ENCODE data around the gene ACIN1. TPM values are rescaled to one million over a fixed set of nuclear protein-coding genes. Genes with fewer than 3 reads are reported as not detected.
A peak's percentile ranks its signal among the peaks of the same experiment; 100 is the strongest.

The ACIN1 gene
- polyA plus RNA-seq, 1 donor: 144 TPM

DNA sequence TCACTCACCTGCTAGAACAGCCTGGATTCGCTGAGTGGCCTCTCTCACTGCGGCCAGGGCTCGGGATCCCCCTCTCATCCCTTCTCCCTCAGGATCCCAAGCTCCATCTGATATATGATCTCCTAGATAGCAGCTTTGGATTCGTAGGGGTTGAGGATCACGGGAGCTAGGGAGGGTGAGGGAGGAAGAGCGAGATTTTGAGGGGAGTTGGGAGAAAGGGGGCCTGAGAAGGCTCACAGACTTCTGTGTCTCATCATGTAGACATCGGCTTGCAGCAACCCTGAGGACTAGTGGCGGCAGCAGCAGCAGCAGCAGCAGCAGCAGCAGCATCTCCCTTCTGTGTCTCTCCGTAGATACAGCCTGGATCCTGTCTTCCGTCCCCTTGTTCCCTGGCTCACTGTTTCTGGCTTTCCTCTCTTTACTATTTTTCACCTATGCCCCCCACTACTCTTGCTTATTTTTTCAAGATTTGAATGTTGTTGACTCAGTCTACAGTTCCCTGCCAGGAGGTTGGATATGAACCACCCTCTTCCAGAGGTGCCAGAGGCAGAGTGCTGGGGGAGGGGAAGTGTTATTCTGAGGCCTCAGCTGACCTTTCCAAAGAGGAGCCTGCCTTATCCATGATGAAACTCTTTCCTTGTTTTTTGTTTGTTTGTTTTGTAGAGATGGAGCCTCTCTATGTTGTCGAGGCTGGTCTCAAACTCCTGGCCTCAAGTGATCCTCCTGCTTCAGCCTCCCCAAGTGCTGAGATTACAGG lies 9.8 kb upstream of the ACIN1 start, which contains the start of gene CIROP:
Gene CIROP, minus strand, starts transcription at position 399 of the 757 bp plus-strand sequence. Its CDS starts 69 bp downstream, at position 330.
- no peak for DNase-seq (ENCODE audit: low read depth)

DNA sequence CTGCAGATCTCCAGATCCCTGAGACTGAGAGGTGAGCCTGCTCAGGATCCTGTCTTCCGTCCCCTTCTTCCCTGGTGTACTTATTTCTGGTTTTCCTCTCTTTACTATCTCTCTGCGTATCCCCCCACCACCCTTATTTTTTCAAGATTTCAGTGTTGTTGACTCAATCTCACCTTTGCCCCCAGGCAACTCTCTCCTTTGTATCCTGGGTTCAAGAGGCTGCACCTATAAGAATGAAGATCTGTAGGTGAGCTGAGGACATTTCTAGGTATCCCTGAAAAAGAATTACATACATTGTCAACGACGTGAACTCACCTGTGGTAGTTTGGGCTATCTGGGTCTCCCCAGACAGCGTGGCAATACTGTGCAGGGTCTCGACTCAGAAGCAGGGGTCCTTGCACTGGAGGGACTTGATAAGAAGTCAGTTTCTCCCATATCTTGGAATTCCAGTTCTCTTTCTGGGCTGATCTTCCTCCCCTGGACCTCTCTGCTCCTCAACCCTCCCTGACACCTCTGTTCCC lies 9.2 kb upstream of the ACIN1 start:
- DNase-seq (ENCODE audit: low read depth): no peak

DNA sequence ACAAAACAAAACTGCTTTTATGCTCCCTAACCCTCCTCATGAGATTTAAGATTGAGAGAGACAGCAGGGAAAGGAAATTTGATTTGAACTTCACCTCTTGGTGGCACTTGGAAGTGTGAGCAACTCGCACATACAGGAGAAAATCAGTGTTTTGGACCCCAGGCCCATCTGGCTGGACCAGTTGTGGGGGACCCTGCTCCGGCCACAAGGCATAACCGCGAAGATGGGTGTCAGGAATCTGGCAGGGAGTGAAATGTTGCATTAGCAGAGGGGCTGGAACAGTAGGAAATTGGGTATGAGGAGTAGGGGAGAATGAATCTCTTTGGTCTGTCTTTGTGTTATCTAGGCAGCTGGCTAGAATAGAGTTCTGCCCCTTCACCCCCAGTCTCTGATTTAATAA lies 8.6 kb upstream of the ACIN1 start:
- no peak for DNase-seq (ENCODE audit: low read depth)

DNA sequence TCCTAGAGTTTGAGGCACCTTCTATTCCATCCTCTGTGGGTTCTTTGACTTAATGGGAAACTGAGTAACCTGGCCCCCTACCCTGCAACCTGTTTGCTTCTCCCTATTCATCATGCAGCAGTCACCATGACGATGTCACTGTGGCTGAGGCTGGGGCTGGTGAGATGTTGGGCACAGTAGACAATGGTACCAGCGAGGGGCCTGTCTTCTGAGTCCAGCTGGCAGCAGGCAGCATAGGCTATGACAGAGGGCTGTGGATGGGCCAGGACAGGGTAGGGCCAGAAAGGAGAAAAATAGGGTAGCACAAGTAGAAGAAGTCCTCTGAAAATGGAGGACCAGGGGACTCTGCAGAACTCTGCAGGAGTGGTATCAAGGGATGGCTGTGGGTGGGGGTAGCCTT lies 7.9 kb upstream of the ACIN1 start:
- DNase-seq (ENCODE audit: low read depth): no peak

DNA sequence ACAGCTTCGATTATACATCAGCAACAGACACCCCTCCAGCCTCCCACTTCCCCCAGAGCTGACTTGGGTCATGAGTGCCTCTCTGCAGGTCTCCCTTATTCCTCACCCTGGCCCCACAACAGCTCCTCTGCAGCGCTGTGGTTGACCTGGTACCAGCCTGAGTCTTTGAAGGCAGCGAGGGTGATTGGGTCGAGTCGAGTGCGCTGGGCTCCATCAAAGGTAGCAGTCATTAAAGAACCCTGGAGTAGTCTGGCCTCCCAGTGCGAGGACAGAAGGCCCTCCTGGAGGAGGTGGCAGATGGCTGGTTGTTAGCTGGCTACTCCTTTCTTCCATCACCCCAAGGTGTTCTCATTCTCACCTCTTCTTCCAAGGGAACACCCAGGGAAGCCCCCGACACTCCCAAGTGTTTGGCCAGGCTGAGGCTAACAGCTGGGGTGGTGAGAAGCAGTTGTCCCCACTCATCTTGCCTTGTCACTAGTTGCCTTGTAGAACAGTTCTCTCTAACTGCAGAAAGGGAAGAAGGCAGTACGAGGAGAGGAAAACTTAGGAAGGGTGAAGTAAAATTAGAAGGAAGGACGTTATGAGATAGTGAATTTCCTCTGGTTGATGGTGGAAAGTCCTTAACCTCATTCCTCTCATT lies 7.2 kb upstream of the ACIN1 start:
- DNase-seq (ENCODE audit: low read depth): no peak

DNA sequence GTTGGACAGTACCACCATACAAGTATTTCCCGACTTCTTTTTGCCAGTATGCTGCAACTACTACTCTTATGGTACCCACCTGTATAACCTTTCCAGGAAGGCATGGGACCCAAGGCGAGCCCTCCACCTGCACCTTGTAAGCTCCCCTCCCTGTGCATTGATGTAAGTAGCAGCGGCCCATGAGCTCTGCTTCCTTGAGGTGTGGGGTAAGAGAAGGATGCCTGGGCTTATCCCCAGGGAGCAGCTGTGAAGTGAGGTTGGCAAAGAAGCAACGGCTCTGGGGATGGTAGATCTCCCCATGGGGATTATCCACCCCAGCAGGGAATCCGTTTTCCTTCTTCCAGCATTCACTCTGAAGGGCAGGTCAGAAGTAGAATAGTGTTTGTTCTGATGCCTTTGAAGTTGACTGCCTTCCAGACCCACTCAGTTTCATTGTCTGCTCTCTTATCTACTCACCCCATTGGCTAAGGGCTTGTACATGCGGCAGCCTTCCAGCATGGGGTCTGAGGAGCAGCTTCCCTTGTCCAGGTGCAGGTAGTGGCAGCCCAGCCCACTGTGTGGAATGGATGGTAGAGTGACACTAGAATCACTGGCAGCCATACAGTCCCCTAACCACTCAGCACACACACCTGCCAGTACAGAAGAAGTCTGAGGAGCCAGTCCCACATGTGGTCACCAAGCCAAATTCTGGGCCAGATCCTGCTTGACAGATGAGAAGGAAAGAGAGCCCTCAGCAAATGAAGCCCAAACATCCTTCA lies 6.5 kb upstream of the ACIN1 start:
- no peak for DNase-seq (ENCODE audit: low read depth)

DNA sequence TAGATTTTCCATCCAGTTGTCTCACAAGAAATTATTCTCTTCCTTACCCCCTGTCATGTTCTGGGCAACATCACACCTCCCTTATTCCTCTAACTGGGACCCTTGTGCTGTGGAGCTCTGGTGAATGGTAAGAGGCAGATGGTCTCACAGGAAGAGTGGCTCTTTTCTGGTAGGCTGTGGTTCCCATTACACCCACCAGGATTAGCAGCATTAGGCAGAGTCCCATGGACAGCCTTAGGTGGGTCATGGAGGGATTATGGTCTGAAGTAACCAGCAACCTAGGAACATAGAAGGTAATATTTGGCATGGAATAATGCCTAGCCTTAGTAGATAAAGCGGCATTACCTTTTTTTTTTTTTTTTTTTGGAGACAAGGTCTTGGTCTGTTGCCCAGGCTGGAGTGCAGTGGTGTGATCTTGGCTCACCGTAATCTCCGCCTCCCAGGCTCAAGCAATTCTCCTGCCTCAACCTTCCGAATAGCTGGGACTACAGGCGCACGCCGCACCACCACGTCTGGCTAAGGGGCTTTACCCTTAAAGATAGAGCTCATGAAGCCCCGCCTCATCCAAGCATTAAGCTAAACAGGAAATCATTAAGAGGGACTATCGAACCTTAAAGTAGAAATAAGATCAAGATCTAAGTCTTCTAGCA lies 4.4 kb upstream of the ACIN1 start:
- DNase-seq (ENCODE audit: low read depth): no peak

DNA sequence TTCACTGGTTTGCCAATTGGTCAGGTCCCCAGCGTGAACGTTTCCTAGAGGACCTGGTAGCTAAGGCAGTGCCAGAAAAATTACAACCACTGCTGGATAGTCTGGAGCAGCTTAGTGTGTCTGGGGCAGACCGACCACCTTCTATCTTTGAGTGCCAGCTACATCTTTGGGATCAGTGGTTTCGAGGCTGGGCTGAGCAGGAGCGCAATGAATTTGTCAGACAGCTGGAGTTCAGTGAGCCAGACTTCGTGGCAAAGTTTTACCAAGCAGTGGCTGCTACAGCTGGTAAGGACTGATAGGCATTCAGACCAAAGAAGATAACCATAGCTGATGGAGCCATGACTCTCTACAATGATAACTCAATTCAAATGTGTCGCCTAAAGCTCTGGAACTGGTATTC lies 2.9 kb upstream of the ACIN1 start:
- no peak for DNase-seq (ENCODE audit: low read depth)

DNA sequence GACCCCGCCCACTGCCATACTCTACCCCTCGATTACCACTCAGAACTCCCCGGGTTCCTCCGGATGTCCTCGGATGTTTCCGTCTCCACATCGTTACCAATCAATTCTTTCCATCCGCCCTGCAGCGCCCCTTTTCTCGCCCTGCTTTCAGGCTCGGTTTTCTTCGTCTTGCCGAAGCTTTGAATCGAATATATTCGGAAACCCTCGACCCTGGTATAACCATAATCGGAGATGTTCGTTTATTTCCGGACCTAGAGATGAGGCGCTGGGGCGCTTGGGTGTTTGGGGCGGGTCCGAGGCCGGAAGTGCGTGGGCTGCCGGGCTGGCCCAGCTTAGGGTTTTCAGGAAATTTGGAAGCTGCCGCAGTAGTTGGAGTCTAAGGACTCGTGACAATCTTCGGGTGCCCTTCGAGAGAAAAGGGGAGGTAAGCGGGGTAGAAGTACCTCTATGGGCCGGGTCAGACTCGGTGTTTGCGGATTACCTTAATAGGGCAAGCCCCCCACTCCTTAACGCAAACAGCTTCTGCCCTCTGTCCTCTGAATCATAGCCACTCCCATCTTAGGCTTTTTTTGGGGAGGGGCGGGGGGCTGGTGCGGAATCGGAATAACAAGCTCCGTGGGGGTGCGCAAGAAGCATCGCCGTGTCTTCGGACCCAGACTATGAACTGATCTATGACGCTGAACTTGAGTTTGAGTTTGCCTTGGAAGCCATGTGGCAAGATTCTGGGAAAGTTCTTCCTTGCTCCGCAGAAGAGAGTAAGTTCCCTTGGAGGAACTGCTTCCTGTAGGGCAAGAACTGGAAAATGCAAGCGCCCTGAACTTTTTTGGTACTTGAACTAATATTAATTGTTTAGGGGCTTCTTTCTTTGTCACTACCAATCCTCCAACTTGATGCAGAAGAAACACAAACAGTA lies 516 bp upstream of the ACIN1 start, which contains the start of gene C14orf119:
Gene C14orf119, plus strand, starts transcription at position 310 of the 913 bp plus-strand sequence. CDS start 2,154 bp downstream, outside the sequence.
- DNase-seq (ENCODE audit: low read depth): peak; percentile 100

DNA sequence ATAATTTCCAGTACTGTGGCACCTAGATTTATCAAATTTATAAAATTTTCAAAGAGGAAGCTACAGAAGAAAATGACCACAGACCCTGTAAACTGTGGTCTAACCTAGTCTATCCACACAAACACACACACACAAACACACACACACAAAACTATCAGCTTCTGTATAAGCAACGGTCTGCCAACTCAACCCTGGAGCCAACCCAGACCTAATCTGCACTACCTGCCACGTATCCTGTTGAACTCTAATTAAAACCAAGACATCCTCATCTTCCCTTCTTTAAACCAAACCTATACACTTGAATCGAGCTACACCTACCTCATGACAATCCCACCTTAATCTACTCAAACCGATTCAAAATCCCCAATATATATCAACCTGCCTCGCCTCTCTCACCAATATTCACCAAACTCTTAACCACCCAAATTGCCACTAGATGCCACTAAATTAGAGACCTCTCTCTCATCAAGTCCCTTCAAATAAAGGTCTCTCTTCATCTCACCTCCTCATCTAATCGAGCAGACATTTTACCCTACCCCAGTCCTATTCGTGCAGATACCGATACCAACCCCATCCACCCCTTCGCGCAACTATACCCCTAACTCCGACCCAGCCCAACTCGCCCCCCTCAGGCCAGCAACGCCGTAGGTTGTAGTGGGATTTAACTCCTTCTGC lies 808 bp downstream of the ACIN1 start:
- DNase-seq (ENCODE audit: low read depth): no peak

DNA sequence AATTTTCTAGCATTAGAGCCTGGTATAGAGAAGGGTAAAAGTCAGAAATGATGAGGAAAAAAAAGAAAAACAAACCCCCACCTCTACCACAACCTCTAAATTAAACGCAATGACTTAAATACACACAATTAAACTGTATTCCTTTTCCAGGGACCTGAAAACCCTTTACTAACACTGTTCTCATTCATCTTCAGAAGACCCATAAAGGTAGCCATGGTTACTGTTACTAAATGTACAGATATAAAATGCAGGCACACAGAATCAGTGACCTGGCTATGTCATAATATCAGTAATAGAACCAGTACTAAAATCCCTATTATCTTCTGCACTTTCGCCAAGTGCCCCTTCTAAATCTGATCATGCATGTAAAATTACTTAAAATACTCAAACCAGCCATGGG lies 1.4 kb downstream of the ACIN1 start:
- no peak for DNase-seq (ENCODE audit: low read depth)

DNA sequence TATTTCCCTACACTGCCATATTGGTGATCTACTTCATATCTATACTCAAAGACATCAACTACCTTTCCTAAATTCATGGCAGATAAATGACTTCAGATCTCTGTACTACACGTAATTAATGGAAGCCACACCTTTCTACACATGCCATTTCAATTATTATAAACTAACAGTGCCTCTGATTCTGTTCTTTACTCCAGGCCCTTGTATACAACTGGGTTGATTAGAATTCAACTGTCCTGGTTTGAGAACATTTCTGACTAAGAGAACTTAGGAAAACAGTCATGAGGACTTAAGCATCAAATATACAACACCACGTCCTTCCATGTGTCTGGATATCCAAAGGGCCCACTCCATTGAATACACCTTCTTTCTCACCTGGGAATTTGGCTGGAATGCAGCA lies 1.8 kb downstream of the ACIN1 start:
- no peak for DNase-seq (ENCODE audit: low read depth)

DNA sequence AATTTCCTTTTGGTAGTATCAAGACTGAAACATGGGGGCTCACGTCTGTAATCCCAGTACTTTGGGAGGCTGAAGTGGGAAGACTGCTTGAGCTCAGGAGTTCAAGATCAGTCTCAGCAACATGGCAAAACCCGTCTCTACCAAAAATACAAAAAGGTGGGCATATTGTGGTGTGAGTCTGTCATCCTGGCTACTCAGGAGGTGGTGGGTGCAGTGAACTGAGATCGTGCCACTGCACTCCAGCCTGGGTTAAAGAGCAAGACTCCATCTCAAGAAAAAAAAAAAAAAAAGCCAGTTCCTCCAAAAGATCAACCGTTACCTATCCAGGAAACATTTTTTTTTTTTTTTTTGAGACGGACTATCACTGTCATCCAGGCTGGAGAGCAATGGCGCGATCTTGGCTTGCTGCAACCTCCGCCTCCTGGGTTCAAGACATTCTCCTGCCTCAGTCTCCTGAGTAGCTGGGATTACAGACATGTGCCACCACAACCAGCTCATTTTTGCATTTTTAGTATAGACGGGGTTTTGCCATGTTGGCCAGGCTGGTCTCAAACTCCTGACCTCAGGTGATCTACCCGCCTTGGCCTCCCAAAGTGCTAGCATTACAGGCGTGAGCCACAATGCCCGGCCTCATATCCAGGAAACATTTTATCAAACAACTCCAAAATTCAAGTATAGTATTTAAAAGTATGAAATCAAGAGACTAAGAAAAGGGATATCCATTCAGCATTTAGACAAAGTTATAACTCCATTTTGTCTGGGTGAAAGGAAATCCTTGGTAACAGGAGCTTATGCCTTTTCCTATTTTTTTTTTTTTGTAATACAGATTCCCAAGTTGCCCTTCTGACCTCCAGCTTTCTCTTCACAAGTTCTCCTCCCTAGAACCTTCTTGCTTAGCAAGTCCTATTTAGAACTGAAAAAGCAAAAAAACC lies 3.4 kb downstream of the ACIN1 start:
- no peak for DNase-seq (ENCODE audit: low read depth)

DNA sequence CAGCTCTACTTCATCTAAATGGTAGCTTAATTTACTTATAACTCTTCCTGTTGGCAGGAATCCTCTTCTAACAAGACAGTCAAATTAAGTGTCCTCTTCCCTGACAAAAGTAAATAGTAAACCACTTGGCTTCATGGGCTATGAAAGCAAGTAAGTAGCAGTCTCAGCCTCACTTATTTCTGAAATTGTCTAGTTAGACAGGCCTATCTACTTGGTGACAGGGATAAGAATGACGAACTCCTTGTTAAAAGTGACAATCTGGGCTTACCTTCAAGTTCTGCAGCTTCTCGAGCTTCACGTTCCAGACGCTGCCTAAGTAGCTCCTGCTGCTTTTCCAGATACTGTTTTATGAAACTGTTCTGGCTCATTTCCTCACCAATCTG lies 4.7 kb downstream of the ACIN1 start:
- no peak for DNase-seq (ENCODE audit: low read depth)

DNA sequence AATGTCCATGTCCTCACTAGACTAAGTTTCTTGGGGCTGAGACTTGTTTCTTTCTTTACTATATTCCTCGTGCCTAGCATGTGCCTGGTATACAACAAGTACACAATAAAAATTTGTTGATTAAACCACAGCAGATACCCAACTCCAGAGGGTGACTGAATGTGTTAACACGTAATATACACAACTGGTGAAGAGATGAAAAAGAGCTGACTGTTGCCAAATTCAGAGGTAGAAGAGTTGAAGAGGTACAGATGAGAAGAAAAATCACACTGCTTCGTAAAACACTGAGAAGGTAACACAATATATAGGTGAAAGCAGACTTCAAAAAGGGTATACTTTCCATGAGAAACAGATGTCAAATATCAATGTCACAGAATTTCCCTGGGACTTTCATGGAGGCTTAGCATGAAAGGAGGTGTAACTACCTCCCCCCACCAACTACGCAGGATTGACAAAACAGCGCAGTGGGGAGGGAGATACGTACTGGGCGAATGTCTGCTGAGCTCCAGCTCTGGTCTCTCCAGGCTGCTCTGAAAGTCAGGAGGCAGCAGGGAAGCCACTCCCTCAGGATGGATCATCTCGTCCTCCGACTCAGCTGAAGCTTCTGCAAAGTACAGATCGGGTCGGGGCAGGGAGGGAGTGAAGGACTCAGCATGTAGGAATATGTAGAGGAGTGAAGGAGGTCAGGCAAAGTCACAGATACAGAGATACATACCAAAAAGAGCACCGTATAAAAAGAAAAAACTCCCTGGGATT lies 5.3 kb downstream of the ACIN1 start:
- DNase-seq (ENCODE audit: low read depth): no peak

DNA sequence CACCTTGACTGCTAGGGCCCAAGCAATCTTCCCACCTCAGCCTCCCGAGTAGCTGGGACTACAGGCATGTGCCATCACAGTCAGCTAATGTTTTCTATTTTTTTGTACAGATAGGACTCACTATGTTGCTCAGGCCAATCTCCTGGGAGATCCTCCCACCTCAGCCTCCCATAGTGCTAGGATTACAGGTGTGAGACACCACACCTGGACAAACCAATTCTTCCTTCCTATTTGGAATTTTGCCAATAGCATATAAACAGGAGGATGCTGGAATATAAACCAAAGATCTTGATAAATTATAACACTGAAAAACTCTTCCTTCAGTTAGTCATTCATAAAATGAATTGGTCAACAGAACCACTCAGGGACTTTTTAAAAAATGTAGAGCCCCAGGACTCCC lies 8.4 kb downstream of the ACIN1 start:
- DNase-seq (ENCODE audit: low read depth): no peak

DNA sequence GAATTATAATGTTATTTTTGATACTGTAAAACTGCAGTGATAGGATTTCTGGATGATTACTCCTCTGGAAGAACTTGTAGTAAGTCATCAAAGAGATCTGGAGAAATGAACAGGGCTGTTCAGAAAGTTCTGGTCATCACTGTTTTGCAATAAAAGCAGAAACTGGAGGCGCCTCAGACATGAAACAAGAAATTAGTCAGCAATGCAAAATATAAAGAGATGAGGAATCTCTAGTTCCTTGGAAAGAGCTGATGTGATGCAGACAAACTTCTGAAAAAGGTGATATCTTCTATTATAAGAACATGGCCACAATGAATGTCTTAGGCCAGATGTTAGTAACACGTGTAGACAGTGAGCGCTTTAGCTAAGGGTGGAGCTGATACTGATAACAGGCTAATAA lies 9.5 kb downstream of the ACIN1 start:
- DNase-seq (ENCODE audit: low read depth): no peak

DNA sequence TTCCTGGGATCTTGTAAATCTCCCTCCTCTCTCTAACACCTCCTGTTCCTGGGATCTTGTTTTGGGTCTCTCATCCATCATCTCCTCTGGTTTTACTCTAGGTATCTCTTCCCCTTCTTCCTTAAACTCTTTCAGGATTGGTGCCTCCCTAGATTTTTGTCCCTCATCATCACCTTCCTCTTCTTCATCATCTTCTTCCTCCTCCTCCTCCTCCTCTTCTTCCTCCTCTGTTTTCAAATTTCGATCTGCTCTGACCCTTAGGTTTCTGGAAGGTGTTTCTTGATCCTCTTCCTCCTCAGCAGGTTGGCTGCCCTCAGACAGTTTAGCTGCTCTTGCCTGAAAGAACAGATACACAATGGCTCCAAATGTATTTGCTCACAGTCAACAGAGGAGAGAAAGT lies 14.5 kb downstream of the ACIN1 start:
- DNase-seq (ENCODE audit: low read depth): no peak

Data from forelimb muscle (tissue), 1 donor.